GM19395 (cell line): ENCODE data around the gene PAQR5.
"Not testable (repeated sequence)": the region's sequence is repeated elsewhere in the genome, so short reads cannot be mapped to it uniquely, and the experiment has no call there.

Source experiments
- ATAC-seq: cut with Tn5 transposase; IDR thresholded peaks from one replicate; pipeline ENCODE4 v1.9.1; 2021; ENCODE audit warnings: mild to moderate bottlenecking, moderate library complexity; ENCODE audit not compliant: unreplicated experiment

PAQR5 gene

DNA sequence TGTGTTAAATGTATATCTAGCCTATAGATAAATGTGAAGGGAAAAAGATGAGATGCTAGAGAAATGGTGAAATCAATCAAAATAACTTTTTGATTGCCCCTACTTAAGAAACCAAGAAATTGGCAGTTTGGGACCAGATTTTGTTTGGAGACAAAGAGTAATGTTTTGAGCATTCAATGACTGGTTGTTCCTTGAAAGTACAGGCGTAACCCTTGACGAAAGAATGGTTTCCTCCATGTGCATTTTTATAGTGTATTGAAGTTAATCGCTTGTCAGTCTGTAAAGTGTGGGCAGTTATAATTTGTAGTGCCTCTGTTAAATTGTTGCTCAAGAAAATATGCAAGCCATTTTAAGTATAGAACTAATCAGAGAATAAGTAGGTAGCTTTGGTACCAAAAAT lies 116.7 kb downstream of the PAQR5 start:
- ATAC-seq: no peak

DNA sequence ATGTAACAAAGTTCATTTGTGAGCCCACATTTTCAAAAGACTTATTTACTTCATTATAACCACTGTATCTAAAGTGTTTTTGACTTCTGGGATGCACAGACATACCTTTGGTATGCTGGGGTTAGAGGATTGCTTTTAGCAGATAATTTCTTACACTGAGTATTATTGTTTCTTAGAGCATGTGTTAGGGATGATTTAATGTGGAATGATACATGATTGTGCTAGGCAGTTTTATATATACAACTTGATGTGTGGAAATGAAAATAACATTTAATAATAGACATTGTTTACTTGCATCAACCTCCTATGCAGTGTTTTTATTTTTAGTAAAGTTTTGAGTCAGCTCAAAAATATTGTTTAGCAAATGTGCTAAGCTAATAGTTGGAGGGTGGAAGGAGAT lies 118.9 kb downstream of the PAQR5 start:
- ATAC-seq: no peak

DNA sequence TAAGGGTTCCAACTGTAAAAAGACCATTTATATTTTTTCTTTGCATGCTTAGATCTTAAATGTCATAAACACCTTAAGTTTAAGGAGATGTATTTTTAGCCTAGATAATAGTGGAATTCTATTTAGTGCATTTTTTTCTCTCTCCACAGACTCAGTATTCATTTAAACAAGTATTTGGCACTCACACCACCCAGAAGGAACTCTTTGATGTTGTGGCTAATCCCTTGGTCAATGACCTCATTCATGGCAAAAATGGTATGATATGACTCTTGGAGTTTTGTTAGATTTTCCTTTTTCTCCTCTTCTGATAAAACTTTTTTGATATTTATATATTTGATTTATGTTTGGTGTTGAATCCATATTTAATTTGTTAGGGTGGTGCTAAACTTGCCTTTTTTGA lies 122.8 kb downstream of the PAQR5 start:
- no peak for ATAC-seq

DNA sequence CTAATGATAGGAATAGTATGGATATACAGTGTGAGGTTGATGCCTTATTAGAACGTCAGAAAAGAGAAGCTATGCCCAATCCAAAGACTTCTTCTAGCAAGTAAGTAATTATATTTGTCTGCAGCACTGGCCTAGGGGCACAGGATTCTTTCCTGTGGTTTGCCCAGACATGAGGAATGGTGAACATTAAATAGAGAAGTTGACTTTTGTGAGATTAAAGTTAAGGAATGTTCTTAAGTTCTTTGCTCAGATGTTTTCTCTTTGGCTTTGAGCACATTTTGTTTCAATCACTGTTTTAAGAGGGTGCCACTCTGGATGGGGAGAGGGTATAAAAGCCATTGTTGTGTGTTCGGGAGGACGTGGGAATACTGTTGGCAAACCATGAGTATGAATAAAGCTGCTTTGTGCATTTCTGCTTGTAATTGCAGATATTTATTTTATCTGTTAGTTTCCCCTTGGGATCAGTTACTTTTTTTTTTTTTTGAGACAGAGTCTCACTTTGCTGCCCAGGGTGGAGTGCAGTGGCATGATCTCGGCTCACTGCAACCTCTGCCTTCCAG lies 123.7 kb downstream of the PAQR5 start:
- ATAC-seq: no peak

DNA sequence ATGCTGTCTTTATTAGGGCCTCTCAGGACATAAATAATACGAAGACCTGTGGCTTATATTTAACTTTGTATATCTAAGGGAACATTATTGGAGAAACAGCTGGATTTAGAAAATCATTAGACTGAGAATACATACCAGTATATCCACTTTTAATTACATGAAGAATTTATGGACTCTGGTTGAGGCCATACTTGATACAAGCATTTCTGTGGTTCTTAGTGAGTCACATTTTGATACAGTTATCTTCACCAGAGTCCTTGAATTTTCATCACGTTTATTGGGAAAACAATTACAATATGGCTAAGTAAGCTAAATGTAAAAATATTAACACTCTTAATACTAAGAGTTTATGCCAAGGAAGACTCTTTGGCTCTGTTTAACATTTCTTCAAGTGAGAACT lies 125.3 kb downstream of the PAQR5 start:
- no peak for ATAC-seq

DNA sequence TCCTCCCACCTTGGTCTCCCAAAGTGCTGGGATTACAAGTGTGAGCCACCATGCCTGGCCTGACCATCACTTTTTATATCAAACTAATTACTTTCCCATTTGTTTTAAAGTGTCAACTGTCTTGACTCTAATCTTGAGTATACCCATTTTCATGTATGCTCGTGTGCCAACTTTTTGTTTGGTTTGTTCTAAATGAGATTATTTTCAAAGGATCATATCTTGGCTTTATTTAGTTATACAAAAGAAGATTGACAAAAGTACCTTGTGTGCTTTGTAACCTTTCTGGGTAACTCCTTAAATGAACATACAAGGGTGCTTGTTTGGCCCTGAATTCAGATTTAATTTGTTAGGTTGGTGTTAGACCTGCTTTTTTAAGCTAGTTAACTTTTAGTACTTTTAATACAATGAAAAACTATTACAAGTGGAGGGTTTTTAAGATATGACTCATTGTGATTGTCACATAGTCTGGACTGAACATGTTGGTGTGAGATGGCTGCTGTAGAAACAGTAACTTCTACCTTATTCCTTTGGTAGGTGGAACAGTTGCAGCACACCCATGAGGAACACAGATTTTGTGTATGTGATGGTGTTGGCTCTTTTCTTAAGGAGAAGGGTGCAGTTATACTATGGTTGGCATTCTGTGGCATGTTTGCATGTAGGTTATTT lies 126.2 kb downstream of the PAQR5 start:
- no peak for ATAC-seq

DNA sequence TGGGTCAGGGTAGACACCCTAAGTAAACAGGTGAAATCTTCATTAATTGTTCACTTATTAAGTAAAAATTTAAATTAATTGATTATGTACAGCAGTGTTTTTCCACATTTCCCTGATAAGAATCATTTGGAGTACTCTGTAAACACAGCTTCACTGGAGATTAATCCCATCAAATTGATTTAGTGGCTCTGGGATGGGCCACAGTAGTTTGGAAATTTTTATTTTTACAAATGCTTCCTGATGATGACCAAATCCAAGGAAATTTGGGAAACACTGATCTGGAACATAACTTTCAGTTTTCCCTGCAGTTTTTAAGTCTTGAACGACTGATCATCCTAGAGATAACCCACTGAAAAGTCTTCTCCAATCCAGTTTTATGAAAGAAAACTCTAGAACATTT lies 135.1 kb downstream of the PAQR5 start:
- ATAC-seq: no peak

DNA sequence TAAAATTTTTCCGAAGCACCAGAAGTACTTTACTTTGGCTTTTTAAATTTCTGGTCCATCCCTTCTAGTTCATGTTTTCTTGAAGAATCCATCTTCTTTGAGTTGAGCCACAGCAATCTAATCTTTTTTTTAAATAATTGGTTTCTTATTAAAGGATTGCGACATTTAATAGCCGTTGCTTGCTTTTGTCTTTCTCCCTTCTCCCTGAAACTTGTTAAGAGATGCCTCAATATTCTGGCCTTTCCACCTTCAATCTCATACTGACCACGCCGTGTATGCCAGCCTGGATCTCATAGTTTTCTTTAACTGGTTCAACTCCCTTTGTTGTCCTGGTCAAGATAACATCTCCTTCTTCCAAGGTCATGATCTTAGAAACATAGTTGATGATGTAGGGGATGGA lies 135.5 kb downstream of the PAQR5 start:
- no peak for ATAC-seq

DNA sequence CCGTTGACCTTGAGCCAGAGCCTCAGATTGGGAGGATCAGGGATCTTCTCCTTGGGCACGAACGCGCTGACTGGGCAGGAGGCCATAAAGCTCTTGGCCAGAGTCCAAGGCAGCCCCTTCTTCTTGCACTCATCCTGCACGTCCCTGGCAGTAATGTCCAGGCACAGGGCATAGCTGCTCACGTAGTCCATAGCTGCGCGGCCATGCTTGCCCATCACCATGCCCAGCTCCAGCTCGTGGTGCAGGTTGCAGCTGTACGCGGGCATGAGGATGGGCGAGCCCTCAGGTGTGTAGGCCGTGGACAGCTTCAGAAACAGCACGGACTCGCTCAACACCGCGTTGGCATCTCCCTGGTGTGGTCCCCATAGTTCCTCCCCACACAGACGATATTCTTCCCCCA lies 136.0 kb downstream of the PAQR5 start:
- no peak for ATAC-seq

DNA sequence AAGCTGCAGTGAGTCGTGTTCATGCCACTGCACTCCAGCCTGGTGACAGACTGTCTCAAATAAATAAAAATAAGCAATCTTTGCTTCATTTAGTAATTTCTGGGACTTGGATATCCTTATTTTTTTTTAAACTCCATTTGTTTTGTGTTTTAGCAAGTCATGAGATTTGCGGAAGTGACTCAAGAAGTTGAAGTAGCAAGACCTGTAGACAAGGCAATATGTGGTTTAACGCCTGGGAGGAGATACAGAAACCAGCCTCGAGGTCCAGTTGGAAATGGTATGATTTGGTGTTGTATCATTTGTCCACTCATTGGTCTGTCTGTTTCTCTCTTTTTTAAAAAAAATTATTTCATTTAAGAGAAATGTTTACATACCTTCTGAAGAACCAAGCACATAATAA lies 137.3 kb downstream of the PAQR5 start:
- no peak for ATAC-seq

DNA sequence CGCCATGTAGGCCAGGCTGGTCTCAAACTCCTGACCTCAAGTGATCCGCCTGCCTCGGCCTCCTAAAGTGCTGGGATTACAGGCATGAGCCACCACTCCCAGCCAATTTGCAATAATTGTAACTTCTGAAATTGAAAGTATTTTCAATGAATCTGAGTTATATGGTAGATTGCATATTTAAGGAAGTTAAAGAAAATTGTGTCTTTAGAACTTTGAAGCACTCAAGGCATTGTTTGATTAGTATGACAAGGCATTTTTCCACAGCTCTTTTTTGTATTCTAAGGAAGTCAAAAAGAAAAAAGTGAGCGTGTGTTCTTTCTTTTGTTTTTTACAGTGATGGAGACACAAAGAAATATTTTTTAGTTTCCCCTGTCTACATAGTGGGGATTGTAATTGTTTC lies 138.2 kb downstream of the PAQR5 start:
- no peak for ATAC-seq

DNA sequence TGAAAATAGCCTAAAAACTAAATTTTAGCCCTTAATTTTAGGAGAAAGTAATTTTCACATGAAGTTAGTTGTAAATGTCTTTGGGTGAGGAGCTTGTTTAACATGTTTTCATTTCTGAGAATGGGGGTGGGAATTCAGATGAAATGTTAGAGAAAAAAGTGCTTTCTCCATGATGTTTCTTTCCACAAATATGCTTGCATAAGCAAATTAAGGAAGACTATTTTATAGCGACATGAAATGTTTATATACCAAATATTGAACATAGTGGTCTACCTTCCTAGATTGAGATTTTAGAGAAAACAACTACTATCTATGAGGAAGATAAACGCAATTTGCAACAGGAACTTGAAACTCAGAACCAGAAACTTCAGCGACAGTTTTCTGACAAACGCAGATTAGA lies 140.9 kb downstream of the PAQR5 start:
- no peak for ATAC-seq

DNA sequence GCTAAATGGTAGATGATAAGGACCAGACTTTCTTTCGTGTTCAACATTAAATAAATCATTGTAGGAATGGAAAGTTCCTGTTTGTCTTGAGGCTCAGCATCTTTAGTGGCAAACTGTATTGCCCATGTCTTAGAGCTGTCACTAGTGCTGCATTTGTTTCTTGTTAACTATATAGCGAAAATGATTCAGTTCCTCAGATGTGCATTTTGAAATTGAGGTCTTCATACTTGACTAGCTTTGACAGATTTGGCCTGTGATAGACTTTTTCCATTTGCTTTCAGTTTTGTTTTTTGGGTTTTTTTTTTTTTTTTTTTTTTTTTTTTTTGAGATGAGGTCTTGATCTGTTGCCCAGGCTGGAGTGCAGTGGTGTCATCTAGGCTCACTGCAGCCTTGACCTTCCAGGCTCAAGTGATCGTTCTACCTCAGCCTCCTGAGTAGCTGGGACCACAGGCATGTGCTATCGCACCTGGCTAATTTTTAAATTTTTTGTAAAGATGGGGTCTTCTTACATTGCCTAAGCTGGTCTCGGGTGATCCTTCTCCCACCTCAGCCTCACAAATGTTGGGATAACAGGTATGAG lies 144.4 kb downstream of the PAQR5 start:
- peak; percentile 72 for ATAC-seq

DNA sequence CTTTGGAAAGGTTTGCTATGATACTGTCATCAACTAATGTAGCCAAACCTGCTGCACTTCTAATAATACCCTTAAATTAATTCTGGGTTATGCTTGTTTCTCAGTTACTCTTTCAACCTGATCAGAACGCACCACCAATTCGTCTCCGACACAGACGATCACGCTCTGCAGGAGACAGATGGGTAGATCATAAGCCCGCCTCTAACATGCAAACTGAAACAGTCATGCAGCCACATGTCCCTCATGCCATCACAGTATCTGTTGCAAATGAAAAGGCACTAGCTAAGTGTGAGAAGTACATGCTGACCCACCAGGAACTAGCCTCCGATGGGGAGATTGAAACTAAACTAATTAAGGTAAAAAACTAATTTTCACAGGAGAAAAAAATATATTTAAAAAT lies 146.0 kb downstream of the PAQR5 start:
- ATAC-seq: peak; percentile 57

DNA sequence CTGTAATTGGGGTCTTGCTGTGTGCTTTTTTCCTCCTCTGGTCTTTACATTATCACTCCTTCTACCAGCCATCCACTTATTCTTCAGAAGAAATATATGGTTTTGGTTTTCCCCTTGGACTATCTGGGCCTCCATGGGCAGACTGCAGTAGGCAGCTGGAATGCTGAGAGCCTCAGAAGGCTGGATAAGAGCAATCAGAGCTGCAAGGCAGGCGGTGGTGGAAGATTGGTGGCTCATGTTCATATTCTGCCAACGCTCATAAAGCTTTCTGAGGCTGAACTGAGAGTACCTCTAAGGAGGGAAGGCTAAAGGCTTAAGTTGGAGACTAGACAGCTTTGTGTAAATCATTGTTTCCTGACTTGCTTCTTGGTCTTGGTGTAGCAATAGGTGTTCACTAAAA lies 148.2 kb downstream of the PAQR5 start:
- no peak for ATAC-seq

DNA sequence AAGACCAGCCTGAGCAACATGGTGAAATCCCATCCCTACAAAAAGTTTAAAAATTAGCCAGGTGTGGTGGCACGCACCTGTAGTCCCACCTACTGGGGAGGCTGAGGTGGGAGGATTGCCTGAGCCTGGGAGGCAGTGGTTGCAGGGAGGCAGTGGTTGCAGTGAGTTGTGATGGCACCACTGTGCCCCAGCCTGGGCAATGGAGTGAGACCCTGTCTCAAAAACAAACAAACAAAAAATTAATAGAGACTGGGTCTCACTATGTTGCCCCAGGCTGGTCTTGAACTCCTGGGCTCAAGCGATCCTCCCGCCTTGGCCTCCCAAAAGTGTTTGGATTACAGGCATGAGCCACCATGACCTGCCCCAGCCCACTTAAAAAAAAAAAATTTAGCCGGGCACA lies 151.5 kb downstream of the PAQR5 start:
- not testable (repeated sequence) for ATAC-seq

DNA sequence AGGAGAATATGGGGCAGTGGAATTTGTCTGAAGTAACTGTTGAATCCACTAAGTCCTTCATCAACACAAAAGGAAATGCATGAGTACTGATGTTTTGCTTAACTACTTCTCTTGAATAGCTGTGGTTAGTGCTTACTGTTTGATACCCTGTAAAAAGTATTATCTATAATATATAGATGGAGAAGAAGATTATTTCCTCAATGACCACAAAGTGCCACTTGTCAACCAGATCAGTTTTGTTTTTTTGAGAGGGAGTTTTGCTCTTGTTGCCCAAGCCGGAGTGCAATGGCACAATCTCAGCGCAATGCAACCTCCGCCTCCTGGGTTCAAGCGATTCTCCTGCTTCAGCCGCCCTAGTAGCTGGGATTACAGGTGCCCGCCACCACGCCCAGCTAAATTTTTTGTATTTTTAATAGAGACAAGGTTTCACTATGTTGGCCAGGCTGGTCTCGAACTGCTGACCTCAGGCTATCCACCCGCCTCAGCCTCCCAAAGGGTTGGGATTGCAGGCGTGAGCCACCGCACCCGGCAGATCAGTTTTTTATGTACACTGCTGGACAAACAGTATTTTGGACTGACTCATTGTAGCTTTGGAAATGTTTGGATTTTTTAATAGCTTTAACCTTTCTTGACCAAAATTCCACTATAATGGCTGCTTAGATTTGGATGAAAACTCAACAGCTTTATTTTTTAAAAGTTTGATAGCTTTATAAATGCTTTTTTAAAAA lies 152.4 kb downstream of the PAQR5 start:
- no peak for ATAC-seq

DNA sequence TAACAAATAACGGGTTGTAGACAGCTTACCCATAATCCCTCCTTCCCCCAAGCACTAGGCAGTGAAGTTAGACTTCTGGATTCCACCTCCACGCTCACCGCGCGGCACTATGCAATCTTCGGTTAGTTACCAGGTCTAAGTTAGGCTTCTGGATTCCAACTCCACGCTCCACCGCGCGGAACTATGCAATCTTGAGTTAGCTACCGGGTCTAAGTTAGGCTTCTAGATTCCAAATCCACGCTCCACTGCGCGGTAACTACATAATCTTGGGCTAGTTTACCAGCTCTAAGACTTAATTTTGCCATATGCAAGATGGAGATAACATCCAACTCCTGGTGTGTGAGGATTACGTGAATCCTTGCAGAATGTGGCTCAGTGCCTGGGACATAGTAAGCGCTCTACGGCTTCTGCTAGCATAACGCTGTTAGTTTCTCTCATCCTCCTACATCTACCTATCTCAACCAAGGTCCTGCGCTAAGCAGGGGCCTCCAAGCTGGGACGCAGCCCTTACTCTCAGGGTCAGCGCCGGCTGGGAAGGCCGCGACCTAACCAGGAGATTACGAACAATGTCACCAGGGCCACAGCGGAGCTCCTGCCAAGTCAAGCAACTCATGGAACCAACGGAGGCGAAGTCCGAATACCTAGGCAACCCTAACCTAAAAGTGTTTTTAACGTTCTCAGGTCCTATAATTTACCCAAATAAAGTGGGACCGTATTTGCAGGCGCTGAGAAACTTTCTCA lies 153.4 kb downstream of the PAQR5 start:
- peak; percentile 51 for ATAC-seq

DNA sequence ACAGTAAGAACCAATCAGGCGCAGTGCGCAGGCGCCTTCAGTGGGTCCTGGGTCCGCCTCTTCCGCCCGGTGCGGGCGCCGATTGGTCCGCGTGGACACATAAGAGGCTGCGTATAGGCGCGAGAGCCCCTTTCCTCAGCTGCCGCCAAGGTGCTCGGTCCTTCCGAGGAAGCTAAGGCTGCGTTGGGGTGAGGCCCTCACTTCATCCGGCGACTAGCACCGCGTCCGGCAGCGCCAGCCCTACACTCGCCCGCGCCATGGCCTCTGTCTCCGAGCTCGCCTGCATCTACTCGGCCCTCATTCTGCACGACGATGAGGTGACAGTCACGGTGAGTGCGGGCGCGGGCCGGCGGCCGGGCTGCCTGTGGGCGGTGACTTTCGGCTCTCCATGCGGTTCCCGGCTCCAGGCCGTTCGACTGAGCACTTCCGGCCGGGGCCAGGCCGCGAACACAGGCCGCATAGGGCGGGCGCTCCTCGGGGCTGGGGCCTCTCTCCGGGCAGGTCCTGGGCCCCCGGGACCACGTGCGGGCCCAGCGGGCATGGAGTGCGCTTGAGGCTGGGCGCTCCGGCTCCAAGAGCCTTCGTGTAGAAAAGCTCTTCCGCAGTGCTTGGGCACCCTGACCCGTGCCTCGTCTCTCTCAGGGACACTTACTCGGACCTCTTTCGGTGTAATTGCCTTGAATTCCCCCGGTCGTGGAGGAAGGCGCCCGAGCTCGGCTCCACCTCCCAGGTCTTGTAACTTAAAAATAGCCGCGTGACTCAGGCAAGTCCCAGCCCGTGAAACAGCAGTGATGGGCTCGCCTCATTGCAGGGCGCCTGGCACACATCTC lies 154.2 kb downstream of the PAQR5 start, which contains the start of gene RPLP1:
Gene RPLP1 (plus strand): TSS at position 127 of the 830 bp plus-strand sequence. CDS start 131 bp downstream, at position 258.
- ATAC-seq: peak; percentile 79

DNA sequence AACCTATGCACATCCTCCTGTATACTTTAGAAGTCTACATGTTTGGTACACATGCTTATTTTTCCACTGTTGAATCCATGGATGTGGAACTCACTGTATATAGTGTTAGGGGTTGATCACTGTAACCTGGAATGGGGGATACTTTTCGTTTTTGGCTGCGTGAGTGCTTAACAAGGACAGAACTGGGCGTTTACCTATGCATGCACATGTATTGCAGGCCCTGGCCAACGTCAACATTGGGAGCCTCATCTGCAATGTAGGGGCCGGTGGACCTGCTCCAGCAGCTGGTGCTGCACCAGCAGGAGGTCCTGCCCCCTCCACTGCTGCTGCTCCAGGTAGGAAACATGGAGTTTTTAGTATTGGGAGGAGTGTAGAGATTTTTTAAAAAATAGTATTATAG lies 156.2 kb downstream of the PAQR5 start:
- no peak for ATAC-seq
